Skeletal muscle satellite cell (primary cell): ENCODE data around the gene RTN4. TPM values are rescaled to one million over a fixed set of nuclear protein-coding genes. Genes with fewer than 3 reads are reported as not detected.

Source experiments
- H3K27me3 ChIP-seq: 2 replicates; pipeline ENCODE4 v1.7.0; 2013; ENCODE audit warnings: low read length; ENCODE audit not compliant: control insufficient read depth, insufficient read depth
- H3K36me3 ChIP-seq: 2 replicates; pipeline ENCODE4 v1.7.0; 2013; ENCODE audit warnings: mild to moderate bottlenecking, control low read depth, low read length; ENCODE audit not compliant: insufficient read depth
- H3K4me1 ChIP-seq: 2 replicates; pipeline ENCODE4 v1.7.0; 2013; ENCODE audit warnings: low read length; ENCODE audit not compliant: control insufficient read depth, insufficient read depth
- H3K4me2 ChIP-seq: 2 replicates; pipeline ENCODE4 v1.7.0; 2013; ENCODE audit warnings: mild to moderate bottlenecking, low read length
- H3K4me3 ChIP-seq: 2 replicates; pipeline ENCODE4 v1.7.0; 2013; ENCODE audit warnings: low read length
- H3K9ac ChIP-seq: 2 replicates; pipeline ENCODE4 v1.7.0; 2013; ENCODE audit warnings: mild to moderate bottlenecking, low read depth, low read length, moderate library complexity
- H3K9me3 ChIP-seq: replicated peaks from 2 replicates; pipeline ENCODE4 v1.7.0; 2013; ENCODE audit warnings: mild to moderate bottlenecking, control low read depth, low read length
- small RNA-seq: library from RNA; depleted of rRNA; stranded (forward); fragments of <200 nt; gene quantifications from one replicate; pipeline ENCODE3, GENCODE V24; 2012

The RTN4 gene

DNA sequence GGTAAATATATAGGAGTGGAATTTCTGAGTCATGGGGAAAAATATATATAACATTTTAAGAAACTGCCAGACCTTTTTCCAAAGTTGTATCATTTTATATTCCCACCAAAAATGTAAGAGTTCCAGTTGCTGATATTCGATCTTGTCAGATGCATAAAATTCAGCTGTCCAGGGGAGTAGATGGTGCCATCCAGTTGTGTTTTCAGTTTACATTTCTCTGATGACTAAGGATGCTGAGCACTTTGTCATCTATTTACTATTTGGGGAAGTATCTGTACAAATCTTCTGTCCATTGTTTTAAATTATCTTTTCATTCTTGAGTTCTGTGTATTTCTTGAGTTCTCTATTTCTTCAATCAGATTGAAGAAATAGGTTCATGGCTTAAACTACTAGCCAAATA, 126.1 kb downstream of the RTN4 start:
- Histone ChIP-seq H3K4me1 (peaks cover 6% of the 10 kb centered on the region), H3K4me2 (no peak overlapping the region), H3K27me3 (no peaks in the 10 kb centered on the region), H3K4me3 (no peak overlapping the region), H3K36me3 (no peaks in the 10 kb centered on the region), H3K9me3 (peaks cover 8% of the 10 kb centered on the region), H3K9ac (no peak overlapping the region)

Small RNAs within 50 kb of the gene (small RNA-seq; reads per million reads assigned to genes)
- gene RNU6-433P: not detected
